Peyer's patch (tissue), 4 donors: ENCODE measurements around the gene ACSL1. TPM values are rescaled to one million over a fixed set of nuclear protein-coding genes. Genes with fewer than 3 reads are reported as not detected.

Experiments
- DNase-seq, 3 donors: peaks; one replicate each; pipeline ENCODE4 v3.0.0-alpha.2; 2017 to 2019
- H3K27ac ChIP-seq, 4 donors: fragments of 200-600 bp; sonication (generic); one replicate each; pipeline ENCODE4 v1.5.1; 2016 to 2019
- H3K27me3 ChIP-seq, 2 donors: fragments of 200-600 bp; sonication (generic); one replicate each; pipeline ENCODE4 v1.5.1; 2019
- H3K36me3 ChIP-seq, 3 donors: fragments of 200-600 bp; sonication (generic); one replicate each; pipeline ENCODE4 v1.5.1; 2016 to 2019
- H3K4me1 ChIP-seq, 4 donors: fragments of 200-600 bp; sonication (generic); one replicate each; pipeline ENCODE4 v1.5.1; 2016 to 2019
- H3K4me3 ChIP-seq, 4 donors: fragments of 200-600 bp; sonication (generic); 1 replicate in 3 of 4; 2 replicates in 1 of 4; pipeline ENCODE4 v1.5.1; 2016 to 2019; ENCODE audit warnings: mild to moderate bottlenecking in 1 of 4
- H3K9me3 ChIP-seq, 4 donors: fragments of 200-600 bp; sonication (generic); one replicate each; pipeline ENCODE4 v1.5.1; 2016 to 2019; ENCODE audit warnings: mild to moderate bottlenecking in 1 of 4
- CTCF ChIP-seq, 6 experiments: fragments of 450-650 bp in 4 of 6; fragments of 200-600 bp in 2 of 6; sonication (generic) in 1 of 6; IDR thresholded peaks; one replicate each; pipeline ENCODE4 v1.5.1; 2017 to 2019; ENCODE audit warnings: antibody characterized with exemption in 6 of 6, mild to moderate bottlenecking in 3 of 6, moderate library complexity in 1 of 6
- POLR2A ChIP-seq, 2 donors: fragments of 450-650 bp; IDR thresholded peaks; one replicate each; pipeline ENCODE4 v1.5.1; 2017; ENCODE audit warnings: antibody characterized with exemption in 2 of 2, mild to moderate bottlenecking in 2 of 2, moderate library complexity in 2 of 2
- total RNA-seq, 4 donors: library from RNA; depleted of rRNA; stranded (reverse); fragments of >200 nt; gene quantifications; one replicate each; pipeline ENCODE4 v1.1.0, GENCODE V29; 2016

Gene ACSL1
- total RNA-seq, 4 donors from 2014 or later = 14.9 to 23.1 (median 18.1) TPM

- H3K4me1 ChIP-seq = peaks cover 0 to 9% (median 8%) of the 10 kb centered on the region in 4 donors
- H3K4me3 ChIP-seq = no peak overlapping the region
- no peaks in the 10 kb centered on the region for H3K9me3 ChIP-seq
- no peaks in the 10 kb centered on the region for H3K27me3 ChIP-seq
- DNase-seq = peak in 1 of 3 donors; percentile 13
- no peak overlapping the region for H3K27ac ChIP-seq
- TF ChIP-seq CTCF (IDR thresholded peaks at IDR 0.05) = no peak
- no peak for TF ChIP-seq POLR2A (IDR thresholded peaks at IDR 0.05)
- no peaks in the 10 kb centered on the region for H3K36me3 ChIP-seq
Measured at GRCh38 chr4:184811526-184812198, 14.1 kb downstream of the ACSL1 start.

DNA sequence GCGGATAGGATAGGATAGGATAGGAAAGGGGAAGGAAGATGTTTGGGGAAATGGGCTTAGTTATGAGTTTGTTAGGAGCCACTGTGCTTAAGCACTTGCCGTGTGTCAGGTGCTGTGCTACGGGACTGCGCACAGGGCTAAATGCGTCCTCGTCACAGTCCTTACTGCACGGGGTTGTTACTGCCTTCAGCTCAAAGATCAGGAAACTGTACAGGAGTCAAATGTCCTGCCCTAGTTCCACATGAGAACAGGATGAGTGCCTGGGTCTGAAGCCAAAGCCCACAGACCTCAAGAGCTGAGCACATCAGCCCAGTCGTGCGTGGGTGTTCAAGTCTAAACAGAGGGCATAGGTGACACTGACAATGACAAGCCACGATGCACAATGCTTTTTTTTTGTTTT lies 15.0 kb downstream of the ACSL1 start:
- Histone ChIP-seq H3K9me3 (no peaks in the 10 kb centered on the region), H3K4me1 (peaks cover 0 to 16% (median 6%) of the 10 kb centered on the region in 4 donors), H3K27ac (no peak overlapping the region), H3K4me3 (no peak overlapping the region), H3K27me3 (no peaks in the 10 kb centered on the region), H3K36me3 (no peaks in the 10 kb centered on the region)
- DNase-seq = peak in 1 of 3 donors; percentile 45
- TF ChIP-seq CTCF (IDR thresholded peaks at IDR 0.05) (no peak), POLR2A (IDR thresholded peaks at IDR 0.05) (no peak)

GRCh38 chr4:184808713-184809050 lies 17.1 kb downstream of the ACSL1 start:
- TF ChIP-seq POLR2A (IDR thresholded peaks at IDR 0.05) = no peak
- TF ChIP-seq CTCF (IDR thresholded peaks at IDR 0.05) = no peak
- Histone ChIP-seq H3K4me1 (peaks cover 0 to 11% (median 0%) of the 10 kb centered on the region in 4 donors), H3K27ac (no peak overlapping the region)

DNA sequence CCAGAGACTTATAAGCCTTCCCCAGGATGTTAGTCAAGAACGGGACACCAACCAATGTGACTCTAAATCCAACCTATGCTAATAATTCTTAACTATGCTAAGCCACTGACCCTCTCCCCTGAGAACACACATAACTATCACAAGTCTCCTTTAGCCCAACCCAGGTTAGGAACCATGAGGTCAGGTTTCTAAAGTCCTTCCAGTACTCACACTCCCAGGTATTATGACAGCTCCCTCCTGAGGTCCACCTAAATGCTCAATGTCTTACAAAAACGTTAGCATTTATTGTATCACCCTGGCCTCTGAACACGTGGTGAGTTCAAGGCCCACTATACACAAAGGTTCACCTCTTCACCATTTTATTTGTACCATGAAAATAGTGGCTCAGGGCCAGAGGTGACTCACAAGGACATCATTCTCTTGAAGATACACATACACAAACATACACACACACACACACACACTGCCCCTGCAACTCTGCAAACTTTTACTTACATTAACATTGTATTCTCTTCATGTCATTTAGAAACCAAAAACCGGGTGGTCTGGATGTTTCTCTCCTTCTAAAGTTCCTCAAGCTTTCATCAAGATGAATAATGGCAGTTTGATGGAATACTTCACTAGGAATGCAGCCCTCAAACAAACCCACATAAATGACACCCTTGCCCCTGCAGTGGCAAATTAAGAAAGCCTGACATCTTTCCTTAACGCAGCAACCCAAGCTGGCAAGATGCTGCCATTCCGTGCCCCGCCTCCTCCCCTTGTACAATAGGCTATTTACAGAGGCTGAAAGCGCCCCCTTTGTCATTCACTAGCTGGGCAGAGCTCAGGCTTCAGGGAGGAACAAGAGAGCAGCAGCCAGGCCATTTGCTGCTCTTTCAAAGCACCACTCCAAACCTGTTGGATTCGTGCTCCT lies 17.7 kb downstream of the ACSL1 start:
- DNase-seq = no peak
- Histone ChIP-seq H3K4me1 (peaks cover 0 to 11% (median 0%) of the 10 kb centered on the region in 4 donors), H3K27ac (no peak overlapping the region), H3K27me3 (no peaks in the 10 kb centered on the region), H3K9me3 (no peaks in the 10 kb centered on the region), H3K36me3 (no peaks in the 10 kb centered on the region), H3K4me3 (no peak overlapping the region)
- TF ChIP-seq POLR2A (IDR thresholded peaks at IDR 0.05) (no peak), CTCF (IDR thresholded peaks at IDR 0.05) (no peak)

More at GRCh38 chr4:184808713-184809050, 17.1 kb downstream of the ACSL1 start:
- Histone ChIP-seq H3K36me3 (no peaks in the 10 kb centered on the region), H3K9me3 (no peaks in the 10 kb centered on the region), H3K27me3 (no peaks in the 10 kb centered on the region), H3K4me3 (no peak overlapping the region)
- no peak for DNase-seq

GRCh38 chr4:184807256-184807655 lies 18.5 kb downstream of the ACSL1 start:
- Histone ChIP-seq H3K4me1 (peaks cover 0 to 11% (median 0%) of the 10 kb centered on the region in 4 donors), H3K4me3 (no peak overlapping the region), H3K36me3 (no peaks in the 10 kb centered on the region), H3K27me3 (no peaks in the 10 kb centered on the region), H3K27ac (no peak overlapping the region), H3K9me3 (no peaks in the 10 kb centered on the region)
- DNase-seq = peak in 1 of 3 donors; percentile 29
- TF ChIP-seq CTCF (IDR thresholded peaks at IDR 0.05) = no peak
- TF ChIP-seq POLR2A (IDR thresholded peaks at IDR 0.05) = no peak
